HCT116 (cell line): ENCODE data around the gene TAS2R60. TPM values are rescaled to one million over a fixed set of nuclear protein-coding genes. Genes with fewer than 3 reads are reported as not detected.

Source experiments
- ATAC-seq: fragments of 200-7000 bp; cut with Tn5 transposase; 2 replicates; pipeline ENCODE4 v1.9.1; 2020; ENCODE audit warnings: mild to moderate bottlenecking, moderate library complexity
- BruUV-seq: library from RNA; stranded (reverse); fragments of 400-500 nt; replicated peaks from 2 replicates; lab custom pipeline; 2021; lab: Mats Ljungman, UMichigan
- CTCF ChIA-PET: fragments of 300-600 bp; sonication (Branson Sonifier 250); formaldehyde crosslinking; loops from one replicate; lab custom pipeline; 2021; ENCODE audit warnings: antibody characterized with exemption; lab: Charles Lee
- POLR2A ChIA-PET: fragments of 300-600, 350-600 bp; sonication (Branson Sonifier 250); formaldehyde crosslinking; loops from one replicate; lab custom pipeline; 2021; ENCODE audit warnings: antibody characterized with exemption; lab: Charles Lee
- RAD21 ChIA-PET, 2 experiments: fragments of 300-600 bp; sonication (Branson Sonifier 250); formaldehyde crosslinking; loops; one replicate each; lab custom pipeline; 2023; ENCODE audit warnings: low total read pairs in 2 of 2; ENCODE audit not compliant: uncharacterized antibody in 2 of 2, unreplicated experiment in 2 of 2, low non-redundant PET in 1 of 2; lab: Charles Lee
- DNase-seq: peaks from one replicate; pipeline ENCODE4 v3.0.0-alpha.2; 2010; ENCODE audit warnings: low read depth, low spot score
- H2AFZ ChIP-seq: fragments of 200-600 bp; shearing (Covaris generic), sonication (generic); 2 replicates; pipeline ENCODE4 v1.6.1; 2017; ENCODE audit warnings: low read depth, mixed run types, mixed read lengths, antibody characterized with exemption, low read length; ENCODE audit not compliant: poor library complexity, severe bottlenecking
- H3K27ac ChIP-seq: 2 replicates; pipeline ENCODE4 v1.5.1; 2012; ENCODE audit warnings: low read depth, low read length
- H3K27me3 ChIP-seq: fragments of 200-600 bp; sonication (generic); 2 replicates; pipeline ENCODE4 v1.6.1; 2016; ENCODE audit warnings: mixed run types, low read length, mixed read lengths; ENCODE audit not compliant: insufficient read depth
- H3K36me3 ChIP-seq, 2 experiments: fragments of 200-500 bp in 1 of 2; fragments of 200-600 bp in 1 of 2; sonication (Bioruptor generic) in 1 of 2; sonication (generic) in 1 of 2; 2 replicates each; pipeline versions ENCODE4 v1.5.1 to v1.6.1; 2014 to 2016; ENCODE audit warnings: low read length in 2 of 2, inconsistent platforms in 1 of 2, mixed read lengths in 1 of 2, mixed run types in 1 of 2; ENCODE audit not compliant: insufficient read depth in 2 of 2, control insufficient read depth in 1 of 2
- H3K4me1 ChIP-seq, 2 experiments: fragments of 200-600 bp in 1 of 2; sonication (generic) in 1 of 2; 2 replicates each; pipeline versions ENCODE4 v1.5.1 to v1.6.1; 2012 to 2017; ENCODE audit warnings: low read length in 2 of 2, inconsistent platforms in 1 of 2, mild to moderate bottlenecking in 1 of 2, mixed read lengths in 1 of 2, mixed run types in 1 of 2, moderate library complexity in 1 of 2; ENCODE audit not compliant: insufficient read depth in 2 of 2, control insufficient read depth in 1 of 2
- H3K4me2 ChIP-seq: fragments of 200-600 bp; sonication (generic); 2 replicates; pipeline ENCODE4 v1.6.1; 2017; ENCODE audit warnings: mixed run types, low read length, mixed read lengths
- H3K4me3 ChIP-seq, 2 experiments: fragments of 200-600 bp in 1 of 2; sonication (generic) in 1 of 2; replicated peaks in 1 of 2; 2 replicates each; pipeline ENCODE4 v1.5.1; 2011 to 2016; ENCODE audit warnings: low read length in 2 of 2, control low read depth in 1 of 2, low read depth in 1 of 2, mild to moderate bottlenecking in 1 of 2, mixed read lengths in 1 of 2, mixed run types in 1 of 2
- H3K79me2 ChIP-seq: fragments of 200-600 bp; sonication (generic); 2 replicates; pipeline ENCODE4 v1.6.1; 2017; ENCODE audit warnings: mild to moderate bottlenecking, mixed run types, low read length, moderate library complexity, mixed read lengths; ENCODE audit not compliant: insufficient read depth
- H3K9ac ChIP-seq: fragments of 200-600 bp; sonication (generic); 2 replicates; pipeline ENCODE4 v1.6.1; 2016; ENCODE audit warnings: low read length, mixed read lengths
- H3K9me2 ChIP-seq: fragments of 200-600 bp; sonication (generic), shearing (Covaris generic); 2 replicates; pipeline ENCODE4 v1.6.1; 2017; ENCODE audit warnings: mixed run types, mild to moderate bottlenecking, moderate library complexity; ENCODE audit not compliant: insufficient read depth
- H3K9me3 ChIP-seq, 2 experiments: fragments of 200-500 bp in 1 of 2; fragments of 200-600 bp in 1 of 2; sonication (Bioruptor generic) in 1 of 2; sonication (generic) in 1 of 2; 2 replicates each; pipeline ENCODE4 v1.6.1; 2014 to 2017; ENCODE audit warnings: low read length in 2 of 2, mixed read lengths in 2 of 2, inconsistent platforms in 1 of 2, low read depth in 1 of 2, mild to moderate bottlenecking in 1 of 2, mixed run types in 1 of 2, moderate library complexity in 1 of 2; ENCODE audit not compliant: control insufficient read depth in 1 of 2, insufficient read depth in 1 of 2
- H4K20me1 ChIP-seq: fragments of 200-600 bp; sonication (generic), shearing (Covaris generic); 2 replicates; pipeline ENCODE4 v1.6.1; 2017; ENCODE audit warnings: mixed run types, mild to moderate bottlenecking, moderate library complexity; ENCODE audit not compliant: insufficient read depth
- ATF3 ChIP-seq: IDR thresholded peaks from 2 replicates; pipeline ENCODE4 v1.6.1; 2012
- CBX3 ChIP-seq: IDR thresholded peaks from 2 replicates; pipeline ENCODE4 v1.6.1; 2012; ENCODE audit warnings: low read depth
- CTCF ChIP-seq, 3 experiments: fragments of 200-600 bp in 1 of 3; sonication (generic) in 1 of 3; IDR thresholded peaks in 2 of 3; conservative IDR thresholded peaks in 1 of 3; 2 replicates each; pipeline ENCODE4 v1.5.1; 2012 to 2017; ENCODE audit warnings: low read depth in 2 of 3, low read length in 2 of 3, antibody characterized with exemption in 1 of 3, borderline replicate concordance in 1 of 3, control low read depth in 1 of 3, mild to moderate bottlenecking in 1 of 3, mixed read lengths in 1 of 3, mixed run types in 1 of 3, moderate library complexity in 1 of 3; ENCODE audit not compliant: insufficient read depth in 1 of 3
- RAD21 ChIP-seq: IDR thresholded peaks from 2 replicates; pipeline ENCODE4 v1.6.1; 2012; ENCODE audit warnings: low read depth, mild to moderate bottlenecking
- SIN3A ChIP-seq: IDR thresholded peaks from 2 replicates; pipeline ENCODE4 v1.6.1; 2012; ENCODE audit warnings: low read depth
- SP1 ChIP-seq: IDR thresholded peaks from 2 replicates; pipeline ENCODE4 v1.6.1; 2012; ENCODE audit warnings: low read depth
- SRF ChIP-seq: IDR thresholded peaks from 2 replicates; pipeline ENCODE4 v1.6.1; 2012; ENCODE audit warnings: low read depth
- YY1 ChIP-seq: IDR thresholded peaks from 2 replicates; pipeline ENCODE4 v1.6.1; 2011; ENCODE audit warnings: low read length, low read depth, moderate library complexity, mild to moderate bottlenecking; ENCODE audit not compliant: insufficient replicate concordance; ENCODE audit errors: extremely low read depth
- ZBTB33 ChIP-seq: IDR thresholded peaks from 2 replicates; pipeline ENCODE4 v1.6.1; 2011; ENCODE audit warnings: mild to moderate bottlenecking, low read length, moderate library complexity; ENCODE audit not compliant: insufficient replicate concordance; ENCODE audit errors: extremely low read depth
- intact Hi-C: fragments of 100-400 bp; cut with micrococcal nuclease; formaldehyde crosslinking; loops from 2 replicates; pipeline ENCODE4 v1.10.0; 2022
- total RNA-seq: library from RNA; stranded (reverse); gene quantifications from one replicate; pipeline ENCODE4 v1.2.1, GENCODE V29; 2021; ENCODE audit not compliant: unreplicated experiment

Gene TAS2R60
- total RNA-seq, 1 experiment from 2014 or later = not detected

GRCh38 chr7:143452495-143452894, 9.2 kb downstream of the TAS2R60 start:
- no TSS peak for BruUV-seq
- intact Hi-C loops = no loop called here
- no peaks in the 10 kb centered on the region for H3K27me3 ChIP-seq
- H3K9me2 ChIP-seq = no peaks in the 10 kb centered on the region
- H3K79me2 ChIP-seq = no peaks in the 10 kb centered on the region
- no peak overlapping the region for H3K27ac ChIP-seq
- no peak overlapping the region for H3K9ac ChIP-seq
- no peaks in the 10 kb centered on the region for H4K20me1 ChIP-seq
- CTCF ChIA-PET = no interaction called here
- no peak overlapping the region for H3K4me2 ChIP-seq
- no peaks in the 10 kb centered on the region for H3K4me1 ChIP-seq
- no peak overlapping the region for H3K4me3 ChIP-seq
- H3K36me3 ChIP-seq = no peaks in the 10 kb centered on the region
- TF ChIP-seq CBX3 (no peak), RAD21 (no peak), YY1 (no peak), SP1 (no peak), ZBTB33 (no peak), SRF (no peak), ATF3 (no peak), SIN3A (no peak), CTCF (IDR thresholded peaks at IDR 0.05 in 2 of 3, conservative IDR thresholded peaks at IDR 0.05 in 1 of 3; ENCODE audit: borderline replicate concordance in 1 of 3, insufficient read depth in 1 of 3, low read depth in 2 of 3, low read length in 2 of 3) (no peak)
- TF ChIP-seq, all 23 proteins: peak for 0
- Histone ChIP-seq H2AFZ (no peak overlapping the region), H3K9me3 (no peaks in the 10 kb centered on the region)
- no peak for ATAC-seq
- no peak for DNase-seq
- ChIA-PET RAD21 (no interaction called here), POLR2A (no interaction called here)
